ENCODE measurements around the gene ELOVL1.

GRCh38 chr1:43383449-43383848 lies 15.6 kb upstream of the ELOVL1 start:
- TF ChIP-seq ZNF3 (CRISPR knock-in tag; IDR thresholded peaks at IDR 0.05): no peak
- TF ChIP-seq ZBTB7A (CRISPR knock-in tag; IDR thresholded peaks at IDR 0.05): no peak
- TF ChIP-seq MAZ (IDR thresholded peaks at IDR 0.05; ENCODE audit: borderline replicate concordance, low read depth, low read length): no peak
- TF ChIP-seq MAZ (CRISPR knock-in tag; IDR thresholded peaks at IDR 0.05; ENCODE audit: low read depth): no peak
- TF ChIP-seq, protein P1, sequence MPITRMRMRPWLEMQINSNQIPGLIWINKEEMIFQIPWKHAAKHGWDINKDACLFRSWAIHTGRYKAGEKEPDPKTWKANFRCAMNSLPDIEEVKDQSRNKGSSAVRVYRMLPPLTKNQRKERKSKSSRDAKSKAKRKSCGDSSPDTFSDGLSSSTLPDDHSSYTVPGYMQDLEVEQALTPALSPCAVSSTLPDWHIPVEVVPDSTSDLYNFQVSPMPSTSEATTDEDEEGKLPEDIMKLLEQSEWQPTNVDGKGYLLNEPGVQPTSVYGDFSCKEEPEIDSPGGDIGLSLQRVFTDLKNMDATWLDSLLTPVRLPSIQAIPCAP (CRISPR knock-in tag; IDR thresholded peaks at IDR 0.05; ENCODE audit: low read depth): no peak
